Esophagus muscularis mucosa (tissue), 3 donors: ENCODE results near the gene B9D1.

Source experiments
- CTCF ChIP-seq, 3 experiments: fragments of 200-600 bp in 2 of 3; fragments of 450-650 bp in 1 of 3; sonication (generic) in 2 of 3; IDR thresholded peaks; one replicate each; pipeline ENCODE4 v1.5.1; 2017 to 2019; ENCODE audit warnings: antibody characterized with exemption in 3 of 3, mild to moderate bottlenecking in 2 of 3, moderate library complexity in 1 of 3
- POLR2AphosphoS5 ChIP-seq, 2 donors: sonication (generic); formaldehyde crosslinking; IDR thresholded peaks; one replicate each; pipeline ENCODE4 v1.6.1; 2017; ENCODE audit warnings: antibody characterized with exemption in 2 of 2

- no peak for TF ChIP-seq POLR2AphosphoS5 (IDR thresholded peaks at IDR 0.05)
- TF ChIP-seq CTCF (IDR thresholded peaks at IDR 0.05), result no peak
Observed at GRCh38 chr17:19343671-19344151, 18.8 kb downstream of the B9D1 start.
